ENCODE results near the gene ACTL6B. TPM values are rescaled to one million over a fixed set of nuclear protein-coding genes. Genes with fewer than 3 reads are reported as not detected.
A peak's percentile ranks its signal among the peaks of the same experiment; 100 is the strongest.
"Not testable (repeated sequence)": the region's sequence is repeated elsewhere in the genome, so short reads cannot be mapped to it uniquely, and the experiment has no call there.

ACTL6B gene
- polyA plus RNA-seq, 3 donors = not detected

GRCh38 chr7:100674411-100675104 is 18.3 kb upstream of the ACTL6B start:
- DNase-seq (ENCODE audit: extremely low read depth in 1 of 11, low read depth in 9 of 11, low spot score in 4 of 11) = no peak

GRCh38 chr7:100673942-100674410 is 17.7 kb upstream of the ACTL6B start:
- no peak for DNase-seq (ENCODE audit: extremely low read depth in 1 of 11, low read depth in 9 of 11, low spot score in 4 of 11)

GRCh38 chr7:100673302-100673941 is 17.2 kb upstream of the ACTL6B start, which contains the start of gene GNB2:
GNB2 (plus strand) TSS chr7:100673740; CDS start chr7:100676266, 2,526 bp downstream.
- peak; percentile 96 to 99 (median 98) for DNase-seq (ENCODE audit: extremely low read depth in 1 of 11, low read depth in 9 of 11, low spot score in 4 of 11)

GRCh38 chr7:100671353-100672327 is 15.4 kb upstream of the ACTL6B start:
- no peak for DNase-seq (ENCODE audit: extremely low read depth in 1 of 11, low read depth in 9 of 11, low spot score in 4 of 11)

- DNase-seq (ENCODE audit: extremely low read depth in 1 of 11, low read depth in 9 of 11, low spot score in 4 of 11) = no peak
These were observed 13.8 kb upstream of the ACTL6B start for GRCh38 chr7:100670074-100670473.

- DNase-seq (ENCODE audit: extremely low read depth in 1 of 11, low read depth in 9 of 11, low spot score in 4 of 11) = not testable (repeated sequence)
These were observed 12.9 kb upstream of the ACTL6B start for GRCh38 chr7:100669106-100669505.

- no peak for DNase-seq (ENCODE audit: extremely low read depth in 1 of 11, low read depth in 9 of 11, low spot score in 4 of 11)
These were observed 11.8 kb upstream of the ACTL6B start for GRCh38 chr7:100668069-100668449.

- DNase-seq (ENCODE audit: extremely low read depth in 1 of 11, low read depth in 9 of 11, low spot score in 4 of 11) = no peak
These were observed 11.3 kb upstream of the ACTL6B start for GRCh38 chr7:100667331-100668068.

GRCh38 chr7:100665168-100665726 is 9.0 kb upstream of the ACTL6B start:
- no peak for DNase-seq (ENCODE audit: extremely low read depth in 1 of 11, low read depth in 9 of 11, low spot score in 4 of 11)

- DNase-seq (ENCODE audit: extremely low read depth in 1 of 11, low read depth in 9 of 11, low spot score in 4 of 11) = not testable (repeated sequence)
These were observed 6.0 kb upstream of the ACTL6B start for GRCh38 chr7:100662194-100662776.

GRCh38 chr7:100654908-100655831 is 1.1 kb downstream of the ACTL6B start:
- no peak for DNase-seq (ENCODE audit: extremely low read depth in 1 of 11, low read depth in 9 of 11, low spot score in 4 of 11)

- no peak for DNase-seq (ENCODE audit: extremely low read depth in 1 of 11, low read depth in 9 of 11, low spot score in 4 of 11)
These were observed 6.3 kb downstream of the ACTL6B start for GRCh38 chr7:100649826-100650565.

GRCh38 chr7:100642534-100642907 is 13.7 kb downstream of the ACTL6B start:
- DNase-seq (ENCODE audit: extremely low read depth in 1 of 11, low read depth in 9 of 11, low spot score in 4 of 11) = no peak

GRCh38 chr7:100641860-100642533 is 14.3 kb downstream of the ACTL6B start:
- DNase-seq (ENCODE audit: extremely low read depth in 1 of 11, low read depth in 9 of 11, low spot score in 4 of 11) = no peak

GRCh38 chr7:100641463-100641859 is 14.8 kb downstream of the ACTL6B start, which contains the start of gene TFR2:
TFR2 (minus strand) TSS chr7:100641552; CDS start chr7:100641509, 43 bp downstream.
- no peak for DNase-seq (ENCODE audit: extremely low read depth in 1 of 11, low read depth in 9 of 11, low spot score in 4 of 11)

All from renal cortex interstitium (tissue), 11 donors.